H9 (cell line): ENCODE measurements around the gene PCDH9. TPM values are rescaled to one million over a fixed set of nuclear protein-coding genes. Genes with fewer than 3 reads are reported as not detected.

Source experiments
- DNase-seq: peaks from one replicate; pipeline ENCODE4 v3.0.0-alpha.2; 2017
- H2AFZ ChIP-seq: one replicate; pipeline ENCODE4 v1.6.1; 2013; ENCODE audit warnings: mild to moderate bottlenecking, low read length, control low read depth, moderate library complexity
- H2AK5ac ChIP-seq: 2 replicates; pipeline ENCODE4 v1.6.1; 2013; ENCODE audit warnings: low read length, control low read depth, mixed read lengths; ENCODE audit not compliant: insufficient read length
- H2BK120ac ChIP-seq: one replicate; pipeline ENCODE4 v1.6.1; 2013; ENCODE audit warnings: low read depth, mild to moderate bottlenecking, low read length, control low read depth, inconsistent platforms; ENCODE audit not compliant: poor library complexity, severe bottlenecking
- H2BK12ac ChIP-seq: 2 replicates; pipeline ENCODE4 v1.6.1; 2013; ENCODE audit warnings: low read length, control low read depth, mixed read lengths, low read depth; ENCODE audit not compliant: insufficient read length
- H2BK15ac ChIP-seq: 2 replicates; pipeline ENCODE4 v1.6.1; 2013; ENCODE audit warnings: low read depth, low read length, control low read depth
- H2BK20ac ChIP-seq: one replicate; pipeline ENCODE4 v1.6.1; 2013; ENCODE audit warnings: low read depth, mild to moderate bottlenecking, low read length, control low read depth, inconsistent platforms; ENCODE audit not compliant: poor library complexity, severe bottlenecking
- H2BK5ac ChIP-seq: 2 replicates; pipeline ENCODE4 v1.6.1; 2013; ENCODE audit warnings: low read length, control low read depth, mixed read lengths; ENCODE audit not compliant: insufficient read length
- H3K14ac ChIP-seq: 2 replicates; pipeline ENCODE4 v1.6.1; 2013; ENCODE audit warnings: low read length, control low read depth; ENCODE audit not compliant: insufficient read depth
- H3K18ac ChIP-seq: 2 replicates; pipeline ENCODE4 v1.6.1; 2013; ENCODE audit warnings: low read depth, mild to moderate bottlenecking, mixed read lengths, low read length, control low read depth; ENCODE audit not compliant: insufficient read length
- H3K23ac ChIP-seq: 2 replicates; pipeline ENCODE4 v1.6.1; 2013; ENCODE audit warnings: low read length, control low read depth, mixed read lengths, low read depth; ENCODE audit not compliant: insufficient read length
- H3K23me2 ChIP-seq: 2 replicates; pipeline ENCODE4 v1.6.1; 2013; ENCODE audit warnings: low read depth, mild to moderate bottlenecking, mixed read lengths, low read length, control low read depth; ENCODE audit not compliant: insufficient read length, poor library complexity, severe bottlenecking
- H3K27ac ChIP-seq: 2 replicates; pipeline ENCODE4 v1.5.1; 2013; ENCODE audit warnings: low read length, control low read depth, mixed read lengths, low read depth; ENCODE audit not compliant: insufficient read length
- H3K27me3 ChIP-seq: 2 replicates; pipeline ENCODE4 v1.6.1; 2013; ENCODE audit warnings: low read length, control low read depth, inconsistent platforms; ENCODE audit not compliant: insufficient read depth
- H3K4ac ChIP-seq: 2 replicates; pipeline ENCODE4 v1.6.1; 2013; ENCODE audit warnings: low read depth, mild to moderate bottlenecking, control low read depth, inconsistent platforms, low read length, moderate library complexity
- H3K4me1 ChIP-seq: 2 replicates; pipeline ENCODE4 v1.6.1; 2013; ENCODE audit warnings: low read length, control low read depth, inconsistent platforms; ENCODE audit not compliant: insufficient read depth
- H3K4me2 ChIP-seq: 2 replicates; pipeline ENCODE4 v1.6.1; 2013; ENCODE audit warnings: low read length, control low read depth, mixed read lengths; ENCODE audit not compliant: insufficient read length, insufficient read depth
- H3K56ac ChIP-seq: 2 replicates; pipeline ENCODE4 v1.6.1; 2013; ENCODE audit warnings: low read depth, mild to moderate bottlenecking, mixed read lengths, low read length, control low read depth; ENCODE audit not compliant: insufficient read length
- H3K79me1 ChIP-seq: 2 replicates; pipeline ENCODE4 v1.6.1; 2013; ENCODE audit warnings: low read depth, mild to moderate bottlenecking, moderate library complexity, low read length, control low read depth, inconsistent platforms; ENCODE audit not compliant: insufficient read depth, poor library complexity, severe bottlenecking
- H3K79me2 ChIP-seq: 2 replicates; pipeline ENCODE4 v1.6.1; 2013; ENCODE audit warnings: low read length, control low read depth, inconsistent platforms; ENCODE audit not compliant: insufficient read depth
- H3K9ac ChIP-seq: 2 replicates; pipeline ENCODE4 v1.6.1; 2013; ENCODE audit warnings: low read length, control low read depth, mixed read lengths; ENCODE audit not compliant: insufficient read length; ENCODE audit errors: extremely low read depth
- H3K9me3 ChIP-seq: one replicate; pipeline ENCODE4 v1.6.1; 2013; ENCODE audit warnings: low read depth, low read length, inconsistent platforms; ENCODE audit not compliant: control insufficient read depth
- H3T11ph ChIP-seq: one replicate; pipeline ENCODE4 v1.6.1; 2013; ENCODE audit warnings: mild to moderate bottlenecking, low read length, control low read depth, inconsistent platforms
- H4K20me1 ChIP-seq: one replicate; pipeline ENCODE4 v1.6.1; 2013; ENCODE audit not compliant: control insufficient read depth, insufficient read length, insufficient read depth
- H4K5ac ChIP-seq: 2 replicates; pipeline ENCODE4 v1.6.1; 2013; ENCODE audit warnings: low read depth, mild to moderate bottlenecking, mixed read lengths, low read length, control low read depth; ENCODE audit not compliant: insufficient read length
- H4K8ac ChIP-seq: replicated peaks from 2 replicates; pipeline ENCODE4 v1.6.1; 2013; ENCODE audit warnings: low read length, control low read depth, mixed read lengths, low read depth; ENCODE audit not compliant: insufficient read length
- H4K91ac ChIP-seq: 2 replicates; pipeline ENCODE4 v1.6.1; 2013; ENCODE audit warnings: low read depth, mild to moderate bottlenecking, moderate library complexity, mixed read lengths, low read length, control low read depth; ENCODE audit not compliant: insufficient read length
- H3K27ac Mint-ChIP-seq, 3 experiments: 2 replicates in 2 of 3; 3 replicates in 1 of 3; pipeline ENCODE4 v1.8.0; 2020 to 2021; ENCODE audit warnings: mixed read lengths in 3 of 3, mild to moderate bottlenecking in 1 of 3, moderate library complexity in 1 of 3
- H3K27me3 Mint-ChIP-seq: 2 replicates; pipeline ENCODE4 v1.8.0; 2021; ENCODE audit warnings: low read depth, mild to moderate bottlenecking, moderate library complexity, mixed read lengths
- H3K36me3 Mint-ChIP-seq, 3 experiments: 2 replicates in 2 of 3; 3 replicates in 1 of 3; pipeline ENCODE4 v1.8.0; 2020 to 2021; ENCODE audit warnings: low read depth in 3 of 3, mixed read lengths in 3 of 3; ENCODE audit not compliant: insufficient read depth in 1 of 3
- H3K4me1 Mint-ChIP-seq, 2 experiments: 2 replicates each; pipeline ENCODE4 v1.8.0; 2020; ENCODE audit warnings: mixed read lengths in 2 of 2
- H3K4me3 Mint-ChIP-seq, 2 experiments: 2 replicates in 1 of 2; 3 replicates in 1 of 2; pipeline ENCODE4 v1.8.0; 2020 to 2021; ENCODE audit warnings: mild to moderate bottlenecking in 2 of 2, mixed read lengths in 2 of 2, moderate library complexity in 1 of 2
- H3K9me3 Mint-ChIP-seq, 2 experiments: 2 replicates in 1 of 2; 3 replicates in 1 of 2; pipeline ENCODE4 v1.8.0; 2020; ENCODE audit warnings: mild to moderate bottlenecking in 2 of 2, mixed read lengths in 2 of 2, moderate library complexity in 1 of 2
- WGBS: extraction: QIAGEN DNeasy Blood & Tissue Kit; methylation state at CpG from one replicate; pipeline ENCODE4 v1.1.7; 2013; ENCODE audit warnings: missing lambda C conversion rate, low lambda C conversion rate, mixed read lengths; ENCODE audit not compliant: insufficient read length; ENCODE audit errors: extremely low coverage; 5-methylcytosine and 5-hydroxymethylcytosine counted together
- total RNA-seq: library from RNA; stranded (reverse); gene quantifications from 2 replicates; pipeline ENCODE4 v1.2.1, GENCODE V29; 2021
- TF ChIP-seq, protein P1 (sequence below): fragments of 200-600 bp; sonication (generic); conservative IDR thresholded peaks from 3 replicates; pipeline ENCODE4 v1.8.0; 2021; ENCODE audit warnings: antibody characterized with exemption, mild to moderate bottlenecking

The PCDH9 gene
- total RNA-seq, 1 experiment from 2014 or later = 0.11 TPM

DNA sequence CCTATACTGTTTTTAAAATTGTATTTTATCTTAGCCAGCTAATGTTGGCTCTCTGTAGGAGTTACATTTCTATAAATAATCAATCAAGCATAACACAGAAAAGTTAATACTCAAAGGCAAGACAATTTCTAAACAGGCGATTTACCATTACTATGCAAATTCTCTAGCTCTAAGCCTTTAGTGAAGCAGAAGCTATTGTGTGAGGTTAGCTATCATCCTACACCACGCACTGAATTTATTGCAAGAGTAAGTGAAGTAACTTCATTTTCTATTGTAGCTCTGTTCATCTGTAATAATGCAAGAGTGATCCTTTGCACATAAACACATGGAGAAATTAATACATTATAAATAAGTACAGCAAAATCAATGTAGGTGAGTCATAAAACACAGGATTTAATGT lies 439.3 kb downstream of the PCDH9 start:
- H3K18ac ChIP-seq = no peak overlapping the region
- H2BK120ac ChIP-seq = no peak overlapping the region
- H3K9ac ChIP-seq = no peak overlapping the region
- DNase-seq = no peak
- no peak overlapping the region for H3K4me2 ChIP-seq
- no peak overlapping the region for H2AFZ ChIP-seq
- H3K56ac ChIP-seq = no peak overlapping the region
- no peaks in the 10 kb centered on the region for H3K9me3 ChIP-seq
- no peak overlapping the region for H3K4ac ChIP-seq
- H3K79me1 ChIP-seq = no peaks in the 10 kb centered on the region
- Mint-ChIP-seq H3K9me3 (no peaks in the 10 kb centered on the region), H3K4me3 (no peak overlapping the region), H3K27ac (no peak overlapping the region), H3K27me3 (no peaks in the 10 kb centered on the region), H3K36me3 (no peaks in the 10 kb centered on the region), H3K4me1 (peaks cover 4 to 8% of the 10 kb centered on the region in 2 experiments; a peak in 2 of 4 replicates)
- H3K27ac ChIP-seq = no peak overlapping the region
- H3K27me3 ChIP-seq = no peaks in the 10 kb centered on the region
- H4K91ac ChIP-seq = no peak overlapping the region
- no peak overlapping the region for H2BK12ac ChIP-seq
- no peaks in the 10 kb centered on the region for H3K79me2 ChIP-seq
- no peak overlapping the region for H2AK5ac ChIP-seq
- H2BK5ac ChIP-seq = no peak overlapping the region
- no peak overlapping the region for H2BK20ac ChIP-seq
- no peaks in the 10 kb centered on the region for H3K23me2 ChIP-seq
- no peak overlapping the region for H4K5ac ChIP-seq
- no peaks in the 10 kb centered on the region for H4K20me1 ChIP-seq
- no peak overlapping the region for H4K8ac ChIP-seq
- H2BK15ac ChIP-seq = no peak overlapping the region
- H3T11ph ChIP-seq = no peak overlapping the region
- no peak overlapping the region for H3K23ac ChIP-seq
- WGBS = no CpG with 5 or more reads among the region's 2 CpGs
- no peak overlapping the region for H3K14ac ChIP-seq
- no peaks in the 10 kb centered on the region for H3K4me1 ChIP-seq
- TF ChIP-seq, protein P1, sequence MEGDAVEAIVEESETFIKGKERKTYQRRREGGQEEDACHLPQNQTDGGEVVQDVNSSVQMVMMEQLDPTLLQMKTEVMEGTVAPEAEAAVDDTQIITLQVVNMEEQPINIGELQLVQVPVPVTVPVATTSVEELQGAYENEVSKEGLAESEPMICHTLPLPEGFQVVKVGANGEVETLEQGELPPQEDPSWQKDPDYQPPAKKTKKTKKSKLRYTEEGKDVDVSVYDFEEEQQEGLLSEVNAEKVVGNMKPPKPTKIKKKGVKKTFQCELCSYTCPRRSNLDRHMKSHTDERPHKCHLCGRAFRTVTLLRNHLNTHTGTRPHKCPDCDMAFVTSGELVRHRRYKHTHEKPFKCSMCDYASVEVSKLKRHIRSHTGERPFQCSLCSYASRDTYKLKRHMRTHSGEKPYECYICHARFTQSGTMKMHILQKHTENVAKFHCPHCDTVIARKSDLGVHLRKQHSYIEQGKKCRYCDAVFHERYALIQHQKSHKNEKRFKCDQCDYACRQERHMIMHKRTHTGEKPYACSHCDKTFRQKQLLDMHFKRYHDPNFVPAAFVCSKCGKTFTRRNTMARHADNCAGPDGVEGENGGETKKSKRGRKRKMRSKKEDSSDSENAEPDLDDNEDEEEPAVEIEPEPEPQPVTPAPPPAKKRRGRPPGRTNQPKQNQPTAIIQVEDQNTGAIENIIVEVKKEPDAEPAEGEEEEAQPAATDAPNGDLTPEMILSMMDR = no peak
